Activated T-helper 1 cell treated with anti-CD3 and anti-CD28 coated beads, Interleukin-12 subunit alpha, Interleukin-12 subunit beta, Interleukin-2, Interleukin-4 antibody, amounts not matched to agents 30 ng/mL and 10 ng/mL and 1 ng/mL, durations not matched to agents 14 hours and 24 hours and 36 hours (primary cell): ENCODE results near the gene ERCC6L. TPM values are rescaled to one million over a fixed set of nuclear protein-coding genes. Genes with fewer than 3 reads are reported as not detected.
"Not testable (repeated sequence)": the region's sequence is repeated elsewhere in the genome, so short reads cannot be mapped to it uniquely, and the experiment has no call there.

Experiments used
- DNase-seq: peaks from one replicate; pipeline ENCODE4 v3.0.0; 2021; ENCODE audit warnings: low spot score
- H3K27ac Mint-ChIP-seq: one replicate; pipeline ENCODE4 v1.8.0; 2021; ENCODE audit warnings: mild to moderate bottlenecking, mixed read lengths
- H3K27me3 Mint-ChIP-seq: one replicate; pipeline ENCODE4 v1.8.0; 2022; ENCODE audit warnings: mild to moderate bottlenecking, moderate library complexity, mixed read lengths; ENCODE audit not compliant: insufficient read depth
- H3K36me3 Mint-ChIP-seq: one replicate; pipeline ENCODE4 v1.8.0; 2021; ENCODE audit warnings: low read depth, mixed read lengths
- H3K4me1 Mint-ChIP-seq: one replicate; pipeline ENCODE4 v1.8.0; 2021; ENCODE audit warnings: low read depth, mixed read lengths
- H3K4me3 Mint-ChIP-seq: one replicate; pipeline ENCODE4 v1.8.0; 2021; ENCODE audit warnings: mild to moderate bottlenecking, moderate library complexity, mixed read lengths
- H3K9me3 Mint-ChIP-seq: one replicate; pipeline ENCODE4 v1.8.0; 2021; ENCODE audit warnings: mixed read lengths
- intact Hi-C: fragments of 100-400 bp; cut with micrococcal nuclease; formaldehyde crosslinking; loops from one replicate; pipeline ENCODE4 v1.15.1; 2024
- total RNA-seq: library from RNA; stranded (reverse); gene quantifications from 2 replicates; pipeline ENCODE4 v1.2.3, GENCODE V29; 2022

Gene ERCC6L
- total RNA-seq, 1 donor from 2014 or later: 7.4 TPM

- Mint-ChIP-seq H3K4me3 (no peak overlapping the region), H3K27ac (no peak overlapping the region), H3K4me1 (peaks cover 15% of the 10 kb centered on the region), H3K27me3 (no peaks in the 10 kb centered on the region), H3K36me3 (peaks cover 3% of the 10 kb centered on the region), H3K9me3 (no peaks in the 10 kb centered on the region)
- no peak for DNase-seq
- intact Hi-C loops: loop anchor here (2.0 kb wide), 1 partner anchor 392 kb away; the partner anchor contains the start of gene HDAC8
These were observed 58.3 kb downstream of the ERCC6L start for GRCh38 chrX:72180539-72180938.

GRCh38 chrX:72176981-72177380 is 61.8 kb downstream of the ERCC6L start:
- H3K4me3 Mint-ChIP-seq: no peak overlapping the region
- intact Hi-C loops: no loop called here
- H3K9me3 Mint-ChIP-seq: no peaks in the 10 kb centered on the region

GRCh38 chrX:72176289-72176688 is 62.5 kb downstream of the ERCC6L start:
- H3K9me3 Mint-ChIP-seq, H3K27me3 Mint-ChIP-seq, H3K36me3 Mint-ChIP-seq, H3K27ac Mint-ChIP-seq, DNase-seq, intact Hi-C loops, H3K4me3 Mint-ChIP-seq: not testable (repeated sequence)
- H3K4me1 Mint-ChIP-seq: peaks cover 11% of the 10 kb centered on the region

More at GRCh38 chrX:72176981-72177380, 61.8 kb downstream of the ERCC6L start:
- Mint-ChIP-seq H3K36me3 (no peaks in the 10 kb centered on the region), H3K4me1 (peaks cover 11% of the 10 kb centered on the region), H3K27me3 (no peaks in the 10 kb centered on the region), H3K27ac (no peak overlapping the region)
- no peak for DNase-seq

GRCh38 chrX:72169008-72169728 is 69.7 kb downstream of the ERCC6L start:
- intact Hi-C loops: loop anchor here (1.0 kb wide), 1 partner anchor 12 kb away; the partner anchor contains the start of gene PIN4
- peak overlapping the region; percentile 79 for H3K27ac Mint-ChIP-seq
- H3K4me3 Mint-ChIP-seq: peak overlapping the region; percentile 56

DNA sequence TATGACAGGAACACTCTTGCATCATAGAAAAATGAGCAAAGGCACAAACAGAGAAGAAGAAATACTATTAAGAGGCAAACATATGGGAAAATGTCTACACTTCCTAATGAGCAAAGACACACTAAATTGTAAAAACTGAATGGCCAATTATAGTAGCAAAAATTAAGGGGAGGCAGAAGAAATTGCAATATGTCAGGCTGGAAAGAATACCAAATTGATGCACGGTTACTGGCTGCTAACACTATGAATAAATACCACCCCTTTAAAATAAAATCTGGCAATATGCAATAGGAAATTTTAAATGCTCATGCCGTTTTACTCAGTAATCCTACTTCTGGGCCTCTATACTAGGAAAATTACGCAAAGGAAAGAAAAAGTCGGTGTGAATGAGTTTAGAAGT is 73.3 kb downstream of the ERCC6L start:
- Mint-ChIP-seq H3K36me3 (no peaks in the 10 kb centered on the region), H3K9me3 (no peaks in the 10 kb centered on the region), H3K27me3 (peaks cover under 1% of the 10 kb centered on the region), H3K4me3 (no peak overlapping the region), H3K27ac (no peak overlapping the region), H3K4me1 (peaks cover 11% of the 10 kb centered on the region)
- intact Hi-C loops: no loop called here
- DNase-seq: no peak

More at GRCh38 chrX:72169008-72169728, 69.7 kb downstream of the ERCC6L start:
- Mint-ChIP-seq H3K36me3 (no peaks in the 10 kb centered on the region), H3K9me3 (no peaks in the 10 kb centered on the region), H3K4me1 (peaks cover 11% of the 10 kb centered on the region), H3K27me3 (no peaks in the 10 kb centered on the region)
- peak; percentile 6 for DNase-seq

- Mint-ChIP-seq H3K36me3 (no peaks in the 10 kb centered on the region), H3K27ac (no peak overlapping the region), H3K4me1 (no peaks in the 10 kb centered on the region), H3K27me3 (peaks cover 11% of the 10 kb centered on the region), H3K9me3 (no peaks in the 10 kb centered on the region), H3K4me3 (no peak overlapping the region)
- intact Hi-C loops: no loop called here
- no peak for DNase-seq
These were observed 79.1 kb downstream of the ERCC6L start for GRCh38 chrX:72159769-72160168.

DNA sequence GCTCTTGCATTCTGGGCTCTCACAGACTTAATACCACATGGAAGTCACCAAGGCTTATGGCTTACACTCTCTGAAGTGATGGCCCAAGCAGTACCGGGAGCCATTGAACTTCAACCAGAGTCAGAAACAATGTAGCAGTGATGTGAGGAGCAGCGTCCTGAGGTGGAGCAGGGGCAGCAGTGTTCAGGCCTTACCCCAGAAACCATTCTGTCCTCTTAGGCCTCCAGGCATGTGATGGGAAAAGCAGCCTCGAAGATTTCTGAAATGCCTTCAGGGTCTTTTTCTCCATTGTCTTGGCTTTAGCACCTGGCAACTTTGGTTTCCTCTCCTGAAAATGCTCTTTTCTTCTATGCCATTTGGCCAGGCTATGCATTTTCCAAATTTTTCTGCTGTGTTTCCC is 80.1 kb downstream of the ERCC6L start:
- Mint-ChIP-seq H3K27ac (no peak overlapping the region), H3K36me3 (no peaks in the 10 kb centered on the region), H3K4me3 (no peak overlapping the region), H3K9me3 (no peaks in the 10 kb centered on the region), H3K4me1 (no peaks in the 10 kb centered on the region), H3K27me3 (peaks cover 11% of the 10 kb centered on the region)
- intact Hi-C loops: no loop called here
- DNase-seq: no peak

Other genes with a start within 250 kb of the ERCC6L start
- 0.26 and 0.29 TPM in 2 replicates for gene RTL5, start 107.1 kb downstream of the ERCC6L start, total RNA-seq
- gene PIN4, start 57.3 kb downstream of the ERCC6L start, total RNA-seq: 10.2 and 13.3 TPM in 2 replicates
- gene RPS4X, start 38.2 kb upstream of the ERCC6L start, total RNA-seq: 982 and 989 TPM in 2 replicates
- 0.78 TPM in 1 of 2 replicates, not detected in the other for gene CITED1, start 66.9 kb upstream of the ERCC6L start, total RNA-seq